ENCODE data around the gene EHMT1.
"Not testable (repeated sequence)": the region's sequence is repeated elsewhere in the genome, so short reads cannot be mapped to it uniquely, and the experiment has no call there.

Gene EHMT1

DNA sequence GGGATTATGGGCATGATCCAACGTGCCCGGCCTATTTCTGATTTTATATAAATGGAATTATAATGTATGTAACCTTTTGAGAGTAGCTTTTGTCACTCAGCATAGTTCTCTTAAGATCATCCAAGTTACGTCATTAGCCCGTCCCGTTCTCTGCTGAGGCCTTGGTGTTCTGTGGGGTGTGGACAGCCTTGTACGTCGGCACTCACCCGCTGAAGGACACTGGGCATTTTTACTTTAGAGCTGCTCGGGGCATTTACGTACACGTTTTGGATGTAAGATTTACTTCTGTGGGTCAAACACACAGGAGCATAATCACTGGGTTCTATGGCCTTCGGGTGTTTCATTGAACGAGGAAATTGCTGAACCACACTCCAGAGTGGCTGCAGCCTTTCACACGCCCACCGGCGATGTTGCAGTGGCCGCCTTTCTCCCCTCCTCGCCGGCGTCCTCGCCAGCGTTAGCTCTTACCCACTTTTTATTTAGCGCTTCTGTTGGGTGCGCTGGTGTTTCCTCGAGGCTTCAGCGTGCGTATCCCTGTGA is 101.8 kb downstream of the EHMT1 start:
- no peak for DNase-seq

DNA sequence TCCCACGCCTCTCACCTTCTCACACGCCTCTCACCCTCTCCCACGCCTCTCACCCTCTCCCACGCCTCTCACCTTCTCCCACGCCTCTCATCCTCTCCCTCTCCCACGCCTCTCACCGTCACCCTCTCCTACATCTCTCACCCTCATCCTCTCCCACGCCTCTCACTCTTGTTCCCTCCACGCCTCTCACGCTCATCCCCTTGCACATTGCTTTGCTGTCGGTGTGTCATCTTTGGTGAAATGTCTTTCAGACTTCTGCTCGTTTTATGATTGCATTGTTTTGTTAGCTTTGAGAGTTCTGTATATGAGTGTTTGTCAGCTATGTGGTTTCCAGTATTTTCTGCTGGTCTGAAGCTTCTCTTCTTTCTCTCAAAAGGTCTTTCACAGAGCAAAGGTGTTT is 102.7 kb downstream of the EHMT1 start:
- DNase-seq = peak; percentile 35

DNA sequence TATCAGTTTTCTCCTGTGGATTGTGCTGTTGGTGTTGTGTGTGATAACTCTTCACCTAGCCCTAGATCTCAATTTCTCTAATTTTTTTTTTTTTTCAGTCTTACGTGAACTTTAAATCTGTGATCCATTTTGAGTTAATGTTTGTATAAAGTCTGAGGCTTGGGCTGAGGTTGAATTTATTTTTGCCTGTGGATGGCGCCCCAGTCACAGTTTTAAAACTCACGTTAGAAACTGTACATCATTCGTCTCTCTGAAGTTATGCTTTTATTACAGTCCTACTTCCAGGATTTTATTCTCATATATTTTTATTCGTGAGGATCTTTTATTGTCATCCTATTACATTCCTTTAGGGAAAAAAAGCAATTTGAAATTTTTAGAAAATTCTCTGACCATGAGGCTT is 103.1 kb downstream of the EHMT1 start:
- peak; percentile 19 for DNase-seq

DNA sequence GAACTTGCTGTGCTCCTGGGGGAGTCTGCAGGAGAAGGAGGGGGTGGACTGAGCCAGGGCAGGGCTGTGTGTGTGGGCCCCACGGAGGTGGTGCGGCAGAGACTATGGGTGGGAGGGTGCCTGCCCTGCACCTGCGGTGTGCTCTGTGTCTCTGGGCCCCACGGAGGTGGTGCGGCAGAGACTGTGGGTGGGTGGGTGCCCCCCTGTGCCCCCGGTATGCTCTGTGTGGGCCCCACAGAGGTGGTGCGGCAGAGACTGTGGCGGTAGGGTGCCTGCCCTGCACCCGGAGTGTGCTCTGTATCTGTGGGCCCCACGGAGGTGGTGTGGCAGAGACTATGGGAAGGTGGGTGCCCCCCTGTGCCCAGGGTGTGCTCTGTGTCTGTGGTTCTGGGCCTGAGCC is 103.7 kb downstream of the EHMT1 start:
- no peak for DNase-seq

DNA sequence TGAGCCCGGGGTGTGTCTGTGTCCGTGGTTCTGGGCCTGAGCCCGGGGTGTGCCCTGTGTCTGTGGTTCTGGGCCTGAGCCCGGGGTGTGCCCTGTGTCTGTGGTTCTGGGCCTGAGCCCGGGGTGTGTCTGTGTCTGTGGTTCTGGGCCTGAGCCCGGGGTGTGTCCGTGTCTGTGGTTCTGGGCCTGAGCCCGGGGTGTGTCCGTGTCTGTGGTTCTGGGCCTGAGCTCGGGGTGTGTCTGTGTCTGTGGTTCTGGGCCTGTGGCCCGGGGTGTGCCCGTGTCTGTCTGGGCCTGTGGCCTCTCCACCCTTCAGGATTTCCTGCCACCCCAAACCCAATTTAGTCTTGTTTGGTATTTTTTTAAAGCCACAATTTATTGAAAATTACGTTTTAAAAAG is 104.6 kb downstream of the EHMT1 start:
- DNase-seq = not testable (repeated sequence)

DNA sequence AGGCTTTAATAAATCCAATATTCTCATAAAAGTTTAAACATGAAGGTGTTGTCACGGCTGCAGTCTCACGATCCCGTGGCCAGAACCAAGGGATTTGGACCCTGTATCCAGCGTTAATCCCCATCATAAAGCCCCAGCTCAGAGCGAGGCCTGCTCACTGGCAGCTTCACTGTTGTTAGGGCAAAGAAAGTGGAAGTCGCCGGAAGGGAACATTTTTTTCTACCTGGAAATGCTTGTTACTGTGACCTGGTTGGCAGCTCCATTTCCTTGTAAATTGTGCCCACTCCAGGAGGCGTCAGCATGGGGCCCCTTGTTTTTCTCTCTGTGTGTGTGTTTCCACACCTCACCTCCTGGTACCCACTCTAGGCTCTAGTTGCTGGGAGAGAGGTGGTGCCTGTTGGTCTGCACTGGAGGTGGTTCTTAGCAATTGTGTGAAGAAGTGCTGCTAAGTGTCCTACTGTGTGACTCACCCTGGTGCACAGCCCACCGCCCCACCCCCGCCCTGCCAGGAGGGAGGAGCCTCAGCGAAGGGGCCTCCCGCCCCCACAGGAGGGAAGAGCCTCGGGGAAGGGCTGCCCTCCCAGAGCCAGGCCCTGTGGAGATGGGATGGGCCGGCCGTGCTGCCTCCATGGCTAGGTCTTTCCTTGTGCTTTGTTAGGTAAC is 105.1 kb downstream of the EHMT1 start:
- DNase-seq = peak; percentile 31

DNA sequence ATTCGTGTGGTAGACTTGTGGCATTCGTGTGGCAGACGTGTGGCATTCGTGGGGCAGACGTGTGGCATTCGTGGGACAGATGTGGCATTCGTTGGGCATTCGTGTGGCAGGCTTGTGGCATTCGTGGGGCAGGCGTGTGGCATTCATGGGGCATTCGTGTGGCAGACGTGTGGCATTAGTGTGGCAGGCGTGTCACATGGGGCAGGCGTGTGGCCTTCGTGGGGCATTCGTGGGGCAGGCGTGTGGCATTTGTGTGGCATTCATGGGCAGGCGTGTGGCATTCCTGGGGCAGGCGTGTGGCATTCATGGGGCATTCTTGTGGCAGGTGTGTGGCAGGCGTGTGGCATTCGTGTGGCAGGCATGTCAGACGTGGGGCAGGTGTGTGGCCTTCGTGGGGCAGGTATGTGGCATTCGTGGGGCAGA is 106.0 kb downstream of the EHMT1 start:
- no peak for DNase-seq

DNA sequence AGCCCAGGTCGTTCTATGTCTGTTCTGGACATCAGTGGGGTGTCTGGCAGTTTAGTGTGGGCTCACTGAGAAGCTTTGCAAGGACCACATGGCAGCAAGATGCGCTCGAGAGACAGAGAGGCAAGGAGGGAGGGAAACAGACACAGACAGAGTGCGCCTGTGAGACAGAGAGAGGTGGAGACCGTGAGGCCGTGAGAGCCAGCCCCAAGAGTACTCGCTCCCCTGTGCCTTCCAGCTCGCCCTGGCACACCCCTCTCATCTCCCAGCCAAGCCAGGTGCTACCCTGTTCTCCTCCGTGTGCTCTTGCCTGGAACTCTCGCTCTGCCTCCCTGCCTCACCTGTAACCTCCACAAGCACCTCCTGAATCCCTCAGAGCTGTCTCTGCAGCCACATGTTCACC is 106.8 kb downstream of the EHMT1 start:
- no peak for DNase-seq

DNA sequence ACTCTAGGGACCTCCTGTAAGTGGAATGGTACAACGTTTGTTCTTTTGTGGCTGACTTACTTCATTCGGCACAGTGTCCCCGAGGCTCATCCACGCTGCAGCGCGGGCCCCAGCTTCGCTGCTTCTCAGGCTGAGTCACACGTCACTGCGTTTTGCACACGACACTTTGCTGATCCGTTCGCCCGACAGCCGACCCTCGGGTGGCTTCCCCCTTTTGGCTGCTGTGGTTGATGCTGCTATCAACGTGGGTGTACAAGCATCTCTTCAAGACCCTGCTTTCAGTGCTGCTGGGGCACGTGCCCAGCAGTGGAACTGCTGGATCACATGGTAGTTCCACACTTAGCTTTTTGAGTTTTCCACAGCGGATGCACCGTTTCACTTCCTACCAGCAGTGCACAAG is 107.5 kb downstream of the EHMT1 start:
- not testable (repeated sequence) for DNase-seq

DNA sequence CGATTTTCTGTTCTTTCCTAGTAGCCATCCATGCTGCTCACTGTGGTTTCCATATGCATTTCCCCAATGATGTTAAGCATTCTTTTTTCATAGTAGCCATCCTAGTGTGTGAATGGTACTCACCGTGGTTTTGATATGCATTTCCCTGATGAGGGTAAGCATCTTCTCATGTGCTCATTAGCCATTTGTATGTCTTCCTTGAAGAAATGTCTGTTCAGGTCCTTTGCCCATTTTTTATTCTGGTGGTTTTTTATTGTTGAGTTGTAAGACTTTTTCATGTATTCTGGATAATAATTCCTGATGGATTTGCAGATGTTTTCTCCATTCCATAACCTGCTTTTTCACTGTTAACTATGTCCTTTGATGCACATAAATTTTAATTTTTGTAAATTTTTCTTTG is 108.0 kb downstream of the EHMT1 start:
- DNase-seq = no peak

DNA sequence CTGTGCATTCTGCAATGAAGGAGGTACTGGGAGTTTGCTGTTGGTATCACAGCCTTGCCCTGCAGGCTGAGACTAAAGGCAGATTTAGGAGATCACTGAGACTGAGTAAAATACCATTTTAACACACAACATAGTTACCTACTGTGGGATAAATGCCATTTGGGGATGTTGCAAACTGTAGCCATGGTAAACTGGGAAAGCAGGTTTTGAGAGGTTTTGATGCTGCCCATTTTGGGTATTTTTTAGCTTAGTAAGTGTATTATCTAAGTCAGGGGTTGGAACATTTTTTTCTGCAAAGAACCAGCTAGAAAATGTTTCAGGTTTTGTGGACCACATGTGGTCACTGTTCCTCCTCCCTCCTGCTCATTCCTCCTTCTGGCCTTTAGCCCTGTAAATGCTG is 108.9 kb downstream of the EHMT1 start:
- no peak for DNase-seq

DNA sequence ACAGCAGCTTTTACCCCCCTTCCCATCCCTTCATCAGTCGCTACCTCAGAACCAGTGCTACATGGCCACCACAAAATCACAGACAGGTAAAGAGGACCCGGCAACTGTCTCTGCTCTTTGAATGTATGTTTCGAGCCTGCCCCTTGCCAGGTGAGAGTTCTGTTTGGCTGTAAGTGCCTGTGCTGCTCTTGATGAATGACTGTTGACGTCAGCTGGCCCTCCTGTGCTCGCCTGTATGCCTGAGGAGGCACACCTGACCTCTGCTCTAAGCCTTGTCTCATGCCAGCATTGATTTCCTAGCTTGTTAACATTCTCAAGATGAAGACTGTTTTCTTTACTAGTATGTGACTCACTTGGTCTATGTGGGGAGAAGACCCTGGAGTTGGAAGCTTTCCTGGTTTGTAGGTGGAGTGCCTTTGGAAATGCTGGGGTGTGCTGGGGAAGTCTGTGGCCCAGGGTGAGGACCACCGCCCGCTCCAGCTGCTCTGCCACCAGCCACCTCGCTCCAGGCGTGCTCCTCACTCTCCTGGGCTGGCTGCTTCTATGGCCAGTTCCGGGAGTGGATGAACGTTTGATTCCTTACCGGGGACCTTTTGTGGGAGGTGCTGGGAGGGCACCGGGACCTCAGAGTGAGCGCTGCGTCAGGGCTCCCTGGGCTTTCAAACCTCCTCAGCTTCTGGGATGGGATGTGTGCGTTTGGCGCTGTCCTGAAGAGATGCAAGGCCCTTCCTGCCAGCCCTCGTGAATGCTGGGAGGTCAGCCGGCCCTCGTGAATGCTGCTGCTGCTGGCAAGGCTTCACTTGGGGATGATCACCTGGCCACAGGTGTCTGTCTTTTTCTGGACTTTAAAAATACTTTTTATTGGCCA is 109.9 kb downstream of the EHMT1 start:
- no peak for DNase-seq

DNA sequence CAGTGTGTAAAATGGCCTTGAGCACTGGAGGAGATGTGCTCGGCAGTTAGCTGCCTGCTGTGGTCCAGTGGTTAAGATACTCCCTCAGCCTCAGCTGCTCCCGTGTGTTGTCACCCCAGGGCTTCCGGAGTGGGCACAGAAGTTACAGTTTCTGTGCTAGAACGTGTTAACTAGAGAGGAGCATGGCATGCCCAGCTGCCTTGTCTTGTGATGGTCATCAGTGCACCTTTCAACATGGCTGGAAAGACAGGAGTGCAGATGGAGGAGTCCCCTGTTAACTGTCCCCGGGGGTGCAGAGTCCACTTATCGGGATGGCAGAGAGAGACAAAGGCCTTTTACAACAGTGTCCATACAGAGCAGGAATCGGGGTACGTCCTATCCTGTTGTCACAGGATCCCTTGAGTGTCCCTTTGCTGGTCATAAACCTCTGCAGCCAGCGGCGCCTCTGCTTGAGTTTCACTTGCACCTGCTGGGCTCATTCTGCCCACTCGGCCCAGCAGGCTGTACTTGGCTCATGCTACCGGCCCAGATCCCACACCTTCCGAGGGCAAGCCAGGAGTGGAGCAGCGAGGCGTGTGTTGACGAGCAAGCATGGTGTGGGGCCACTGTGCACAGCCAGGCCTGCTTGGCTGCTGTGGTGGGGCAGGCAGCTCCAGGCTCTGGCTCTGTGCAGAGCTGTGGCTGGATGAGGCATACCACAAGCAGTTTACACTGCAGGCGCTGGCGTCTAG is 112.6 kb downstream of the EHMT1 start:
- DNase-seq = no peak

DNA sequence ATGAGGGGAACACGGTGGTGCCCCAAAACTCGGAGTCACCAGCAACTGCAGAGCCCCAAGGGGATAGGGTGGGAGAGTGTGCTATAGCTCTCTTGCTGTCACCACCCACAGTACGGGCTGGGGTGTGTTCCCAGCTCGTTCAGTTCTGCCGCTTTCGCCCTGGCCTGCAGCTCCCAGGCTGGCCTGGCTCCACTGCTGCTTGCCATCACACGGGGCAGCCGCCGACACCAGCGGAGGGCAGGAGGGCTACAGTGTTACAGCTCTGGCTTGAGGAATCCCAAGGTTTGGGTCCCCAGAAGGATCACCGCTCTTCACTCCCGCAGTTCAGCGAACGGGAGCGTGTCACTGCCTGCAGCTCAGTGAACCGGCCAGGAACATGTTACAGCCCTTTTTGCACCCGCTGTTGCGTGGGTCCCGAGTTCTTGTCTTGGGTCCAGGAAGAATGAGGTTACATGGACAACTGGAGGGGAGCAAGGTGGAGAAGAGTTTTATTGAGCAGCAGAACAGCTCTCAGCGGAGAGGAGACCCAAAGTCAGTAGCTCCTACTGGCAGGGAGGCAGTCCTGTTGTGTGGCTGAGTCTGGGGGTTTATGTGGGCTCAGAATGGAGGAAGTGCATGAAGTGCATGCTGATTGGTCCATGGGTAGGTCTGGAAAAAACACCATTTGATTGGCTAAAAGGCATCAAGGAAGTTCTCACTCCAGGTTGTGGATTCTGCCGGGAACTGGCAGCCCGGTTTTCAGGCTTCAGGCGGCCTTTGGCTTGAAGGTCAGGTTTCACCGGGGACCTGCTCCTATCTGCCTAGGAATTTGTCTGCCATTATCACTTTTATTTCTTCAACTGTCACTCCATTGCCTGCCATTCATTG is 113.4 kb downstream of the EHMT1 start:
- no peak for DNase-seq

DNA sequence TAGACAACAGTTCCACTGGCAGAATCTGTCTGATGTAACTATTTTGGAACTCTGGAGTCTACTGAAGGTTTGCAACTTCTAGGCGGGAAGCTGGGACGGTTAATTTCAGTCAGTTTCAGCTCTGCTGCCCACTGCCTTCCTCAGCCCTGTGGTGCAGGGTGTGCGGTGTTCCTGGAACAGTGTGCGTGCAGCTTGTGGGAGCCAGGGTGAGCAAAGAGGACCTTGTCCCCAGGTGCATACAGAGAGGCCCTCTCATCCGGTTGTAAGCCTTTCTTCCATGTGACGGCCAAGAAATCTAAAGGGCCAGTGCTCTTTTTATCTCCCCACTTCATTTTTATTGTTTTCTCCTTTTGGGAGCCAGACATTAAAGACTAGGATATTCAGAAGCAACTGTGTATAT is 114.6 kb downstream of the EHMT1 start:
- no peak for DNase-seq

DNA sequence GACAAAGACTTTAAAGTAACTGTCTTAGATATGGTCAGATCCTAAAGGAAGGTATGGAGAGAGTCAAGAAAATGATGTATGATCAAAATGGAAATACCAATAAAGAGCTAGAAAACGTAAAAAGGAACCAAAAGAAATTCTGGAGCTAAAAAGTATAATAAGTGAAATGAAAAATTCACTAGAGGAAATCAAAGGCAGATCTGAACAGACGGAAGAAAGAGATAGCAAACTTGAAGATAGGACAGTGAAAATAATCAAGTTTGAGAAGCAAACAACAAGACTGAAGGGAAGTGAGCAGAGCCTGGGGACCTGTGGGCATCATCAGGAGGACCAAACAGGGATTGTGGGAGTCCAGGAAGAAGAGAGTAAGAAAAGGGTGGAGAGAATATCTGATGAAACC is 115.4 kb downstream of the EHMT1 start:
- DNase-seq = no peak

DNA sequence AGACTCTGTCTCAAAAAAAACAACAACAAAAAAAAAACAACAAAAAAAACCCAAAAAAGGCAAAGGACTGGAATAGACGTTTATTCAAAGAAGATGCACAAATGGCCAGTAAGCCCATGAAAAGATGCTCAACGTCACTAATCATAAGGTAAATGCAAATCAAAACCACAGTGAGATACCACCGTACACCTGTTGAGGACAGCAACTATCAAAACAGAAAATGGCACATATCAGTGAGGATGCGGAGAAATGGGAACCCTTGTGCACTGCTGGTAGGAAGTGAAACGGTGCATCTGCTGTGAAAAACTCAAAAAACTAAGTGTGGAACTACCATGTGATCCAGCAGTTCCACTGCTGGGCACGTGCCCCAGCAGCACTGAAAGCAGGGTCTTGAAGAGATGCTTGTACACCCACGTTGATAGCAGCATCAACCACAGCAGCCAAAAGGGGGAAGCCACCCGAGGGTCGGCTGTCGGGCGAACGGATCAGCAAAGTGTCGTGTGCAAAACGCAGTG is 119.4 kb downstream of the EHMT1 start:
- DNase-seq = not testable (repeated sequence)

DNA sequence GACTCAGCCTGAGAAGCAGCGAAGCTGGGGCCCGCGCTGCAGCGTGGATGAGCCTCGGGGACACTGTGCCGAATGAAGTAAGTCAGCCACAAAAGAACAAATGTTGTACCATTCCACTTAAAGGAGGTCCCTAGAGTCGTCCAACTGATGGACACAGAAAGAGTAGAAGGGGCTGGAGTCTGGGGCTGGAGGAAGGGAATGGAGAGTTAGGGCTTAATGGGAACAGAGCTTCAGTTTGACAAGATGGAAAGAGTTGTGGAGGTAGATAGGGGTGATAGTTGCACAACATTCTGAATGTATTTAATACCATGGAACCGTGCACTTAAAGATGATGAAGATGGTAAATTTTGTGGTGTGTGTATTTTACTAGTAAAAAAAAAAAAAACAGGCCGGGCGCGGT is 119.9 kb downstream of the EHMT1 start:
- no peak for DNase-seq

DNA sequence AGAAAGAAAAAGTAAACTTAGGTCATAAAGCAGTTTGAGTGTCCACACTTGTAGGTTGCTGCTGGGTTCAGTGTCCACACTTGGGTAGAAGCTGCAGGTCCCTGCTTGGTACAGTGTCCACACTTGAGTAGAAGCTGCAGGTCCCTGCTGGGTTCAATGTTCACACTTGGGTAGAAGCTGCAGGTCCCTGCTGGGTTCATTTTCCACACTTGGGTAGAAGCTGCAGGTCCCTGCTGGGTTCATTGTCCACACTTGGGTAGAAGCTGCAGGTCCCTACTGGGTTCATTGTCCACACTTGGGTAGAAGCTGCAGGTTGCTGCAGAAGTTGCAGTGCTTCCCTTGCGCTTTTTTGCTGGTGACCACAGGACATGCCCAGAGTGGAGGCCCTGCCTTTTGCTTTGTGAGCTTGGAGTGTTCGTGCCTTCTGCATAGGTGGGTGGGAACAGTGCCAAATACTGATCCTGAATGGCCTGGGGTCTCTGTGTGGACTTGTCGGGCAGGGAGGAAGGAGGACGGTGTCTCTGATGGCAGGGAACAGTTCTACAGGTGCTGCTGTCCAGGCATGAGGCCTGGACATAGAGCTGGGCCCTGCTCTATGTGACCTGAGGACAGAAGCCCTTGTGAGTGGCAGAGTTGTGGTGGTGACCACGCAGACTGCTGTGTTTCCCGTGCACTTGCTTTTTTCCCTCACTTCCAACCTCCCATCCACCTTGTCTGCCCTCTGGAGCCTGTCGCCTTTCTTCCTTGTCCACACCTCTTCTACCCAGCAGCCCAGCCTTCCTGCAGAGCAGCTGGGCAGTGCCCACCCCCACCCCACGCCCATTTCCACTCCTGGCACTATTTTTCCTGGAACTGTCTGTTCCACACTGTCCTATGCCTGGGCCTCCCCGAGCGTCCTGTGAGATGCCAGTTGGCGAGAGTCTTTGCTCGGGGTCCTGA is 120.8 kb downstream of the EHMT1 start:
- no peak for DNase-seq

DNA sequence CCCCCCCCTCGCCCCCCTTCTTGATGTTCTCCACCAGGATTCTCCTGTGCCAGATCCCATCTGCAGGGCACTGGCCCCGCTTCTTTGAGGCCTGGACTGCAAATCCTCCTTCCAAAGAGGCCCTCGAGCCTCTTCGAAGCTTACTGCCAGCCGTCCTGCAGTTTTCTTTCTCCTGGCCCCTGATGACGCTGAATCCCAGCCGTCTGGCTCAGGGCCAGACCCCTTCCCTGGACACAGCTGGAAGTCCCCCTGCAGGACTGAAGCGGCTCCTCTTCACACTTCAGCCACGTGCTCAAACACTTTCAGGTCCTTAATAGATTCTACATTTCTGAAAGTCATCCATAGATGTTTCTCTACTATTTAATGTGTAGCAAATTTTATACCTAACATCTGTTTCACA is 121.5 kb downstream of the EHMT1 start:
- no peak for DNase-seq

DNA sequence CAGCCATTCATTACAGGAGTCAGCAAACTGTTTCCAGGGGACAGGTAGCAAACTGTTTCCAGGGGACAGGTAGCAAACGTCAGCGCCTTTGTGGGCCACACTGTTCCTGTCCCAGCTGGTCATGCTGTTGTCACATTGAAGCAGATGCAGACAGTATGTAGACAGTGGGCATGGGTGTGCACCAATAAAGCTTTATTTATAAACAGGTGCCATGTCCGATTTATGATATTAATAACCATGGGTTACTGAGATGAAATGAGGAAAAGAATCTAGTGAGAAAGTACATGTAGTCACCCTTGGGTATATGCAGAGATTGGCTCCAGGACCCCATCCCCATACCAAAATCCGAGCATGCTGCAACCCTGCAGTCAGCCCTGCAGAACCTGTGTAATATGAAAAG is 122.5 kb downstream of the EHMT1 start:
- DNase-seq = no peak
